ENCODE data around the gene TSPAN9.

- TF ChIP-seq CTCF (IDR thresholded peaks at IDR 0.05) (peak in 1 of 12 donors; percentile 16), POLR2A (IDR thresholded peaks at IDR 0.05) (no peak)
These were observed 123.6 kb downstream of the TSPAN9 start for GRCh38 chr12:3200814-3201233.

Data from heart left ventricle (tissue), 13 donors.